WTC11 (cell line): Measurements from ENCODE around the gene RBM26.

Experiments
- CREB1 ChIP-seq: sonication (generic); formaldehyde crosslinking; IDR thresholded peaks from 2 replicates; pipeline ENCODE4 v1.8.0; 2023; ENCODE audit warnings: mild to moderate bottlenecking, missing genetic modification reagents
- ESRRA ChIP-seq: sonication (generic); formaldehyde crosslinking; IDR thresholded peaks from 2 replicates; pipeline ENCODE4 v1.8.1; 2022; ENCODE audit warnings: mild to moderate bottlenecking, missing genetic modification reagents, borderline replicate concordance
- KAT7 ChIP-seq: sonication (generic); formaldehyde crosslinking; IDR thresholded peaks from 2 replicates; pipeline ENCODE4 v1.8.1; 2023; ENCODE audit warnings: missing genetic modification reagents, mild to moderate bottlenecking, borderline replicate concordance
- NR3C1 ChIP-seq: sonication (generic); formaldehyde crosslinking; conservative IDR thresholded peaks from 2 replicates; pipeline ENCODE4 v1.8.1; 2023; ENCODE audit warnings: low read depth, mild to moderate bottlenecking, missing genetic modification reagents
- TCF7 ChIP-seq: sonication (generic); formaldehyde crosslinking; IDR thresholded peaks from 2 replicates; pipeline ENCODE4 v1.8.0; 2022; ENCODE audit warnings: mild to moderate bottlenecking, low read depth, missing genetic modification reagents, moderate library complexity
- TEAD4 ChIP-seq: sonication (generic); formaldehyde crosslinking; IDR thresholded peaks from 2 replicates; pipeline ENCODE4 v1.8.0; 2022; ENCODE audit warnings: mild to moderate bottlenecking, missing genetic modification reagents
- ZNF138 ChIP-seq: sonication (generic); formaldehyde crosslinking; conservative IDR thresholded peaks from 2 replicates; pipeline ENCODE4 v1.8.1; 2022; ENCODE audit warnings: mild to moderate bottlenecking, moderate library complexity, missing genetic modification reagents
- TF ChIP-seq, protein P1 (sequence below): sonication (generic); formaldehyde crosslinking; IDR thresholded peaks from 2 replicates; pipeline ENCODE4 v1.8.0; 2022; ENCODE audit warnings: mild to moderate bottlenecking, missing genetic modification reagents
- TF ChIP-seq, protein P2 (sequence below): sonication (generic); formaldehyde crosslinking; IDR thresholded peaks from 2 replicates; pipeline ENCODE4 v1.8.1; 2023; ENCODE audit warnings: mild to moderate bottlenecking, missing genetic modification reagents
- TF ChIP-seq, protein P3 (sequence below): fragments of 200-600 bp; IDR thresholded peaks from 2 replicates; pipeline ENCODE4 v1.8.0; 2022; ENCODE audit warnings: antibody characterized with exemption
- TF ChIP-seq, protein P4 (sequence below): sonication (generic); formaldehyde crosslinking; IDR thresholded peaks from 2 replicates; pipeline ENCODE4 v1.8.1; 2022; ENCODE audit warnings: missing genetic modification reagents, borderline replicate concordance
- TF ChIP-seq, protein P5 (sequence below): sonication (generic); formaldehyde crosslinking; IDR thresholded peaks from 2 replicates; pipeline ENCODE4 v1.8.1; 2023; ENCODE audit warnings: mild to moderate bottlenecking, missing genetic modification reagents, moderate library complexity
- TF ChIP-seq, protein P6 (sequence below): sonication (generic); formaldehyde crosslinking; IDR thresholded peaks from 2 replicates; pipeline ENCODE4 v1.8.1; 2022; ENCODE audit warnings: low read depth, mild to moderate bottlenecking, moderate library complexity, missing genetic modification reagents, borderline replicate concordance

DNA sequence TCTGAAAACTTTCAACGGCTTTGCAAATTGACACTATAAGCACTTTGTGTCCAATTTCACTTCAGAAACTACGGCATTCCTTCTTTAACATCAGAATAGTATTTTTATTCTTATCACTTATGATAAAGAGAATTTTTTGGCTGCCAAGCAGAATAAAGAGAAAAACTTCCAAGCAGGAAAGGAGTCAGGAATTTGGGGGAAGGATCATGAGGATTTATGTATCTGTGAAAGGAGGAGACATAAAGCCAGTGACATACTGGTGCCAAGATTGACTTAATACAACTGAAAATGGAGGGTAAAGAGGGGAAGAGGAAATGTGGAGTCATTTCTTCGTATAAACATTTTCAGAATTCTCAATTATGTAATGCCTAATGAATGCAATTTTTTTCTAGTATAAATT, 94.7 kb downstream of the RBM26 start:
- TF ChIP-seq CREB1, result no peak
- TF ChIP-seq ZNF138, result no peak
- TF ChIP-seq, protein P1, sequence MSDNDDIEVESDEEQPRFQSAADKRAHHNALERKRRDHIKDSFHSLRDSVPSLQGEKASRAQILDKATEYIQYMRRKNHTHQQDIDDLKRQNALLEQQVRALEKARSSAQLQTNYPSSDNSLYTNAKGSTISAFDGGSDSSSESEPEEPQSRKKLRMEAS (CRISPR knock-in tag), result no peak
- TF ChIP-seq, protein P2, sequence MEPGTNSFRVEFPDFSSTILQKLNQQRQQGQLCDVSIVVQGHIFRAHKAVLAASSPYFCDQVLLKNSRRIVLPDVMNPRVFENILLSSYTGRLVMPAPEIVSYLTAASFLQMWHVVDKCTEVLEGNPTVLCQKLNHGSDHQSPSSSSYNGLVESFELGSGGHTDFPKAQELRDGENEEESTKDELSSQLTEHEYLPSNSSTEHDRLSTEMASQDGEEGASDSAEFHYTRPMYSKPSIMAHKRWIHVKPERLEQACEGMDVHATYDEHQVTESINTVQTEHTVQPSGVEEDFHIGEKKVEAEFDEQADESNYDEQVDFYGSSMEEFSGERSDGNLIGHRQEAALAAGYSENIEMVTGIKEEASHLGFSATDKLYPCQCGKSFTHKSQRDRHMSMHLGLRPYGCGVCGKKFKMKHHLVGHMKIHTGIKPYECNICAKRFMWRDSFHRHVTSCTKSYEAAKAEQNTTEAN (CRISPR knock-in tag), result no peak
- no peak for TF ChIP-seq ESRRA
- TF ChIP-seq, protein P3, sequence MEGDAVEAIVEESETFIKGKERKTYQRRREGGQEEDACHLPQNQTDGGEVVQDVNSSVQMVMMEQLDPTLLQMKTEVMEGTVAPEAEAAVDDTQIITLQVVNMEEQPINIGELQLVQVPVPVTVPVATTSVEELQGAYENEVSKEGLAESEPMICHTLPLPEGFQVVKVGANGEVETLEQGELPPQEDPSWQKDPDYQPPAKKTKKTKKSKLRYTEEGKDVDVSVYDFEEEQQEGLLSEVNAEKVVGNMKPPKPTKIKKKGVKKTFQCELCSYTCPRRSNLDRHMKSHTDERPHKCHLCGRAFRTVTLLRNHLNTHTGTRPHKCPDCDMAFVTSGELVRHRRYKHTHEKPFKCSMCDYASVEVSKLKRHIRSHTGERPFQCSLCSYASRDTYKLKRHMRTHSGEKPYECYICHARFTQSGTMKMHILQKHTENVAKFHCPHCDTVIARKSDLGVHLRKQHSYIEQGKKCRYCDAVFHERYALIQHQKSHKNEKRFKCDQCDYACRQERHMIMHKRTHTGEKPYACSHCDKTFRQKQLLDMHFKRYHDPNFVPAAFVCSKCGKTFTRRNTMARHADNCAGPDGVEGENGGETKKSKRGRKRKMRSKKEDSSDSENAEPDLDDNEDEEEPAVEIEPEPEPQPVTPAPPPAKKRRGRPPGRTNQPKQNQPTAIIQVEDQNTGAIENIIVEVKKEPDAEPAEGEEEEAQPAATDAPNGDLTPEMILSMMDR, result no peak
- TF ChIP-seq TEAD4, result no peak
- TF ChIP-seq, protein P4, sequence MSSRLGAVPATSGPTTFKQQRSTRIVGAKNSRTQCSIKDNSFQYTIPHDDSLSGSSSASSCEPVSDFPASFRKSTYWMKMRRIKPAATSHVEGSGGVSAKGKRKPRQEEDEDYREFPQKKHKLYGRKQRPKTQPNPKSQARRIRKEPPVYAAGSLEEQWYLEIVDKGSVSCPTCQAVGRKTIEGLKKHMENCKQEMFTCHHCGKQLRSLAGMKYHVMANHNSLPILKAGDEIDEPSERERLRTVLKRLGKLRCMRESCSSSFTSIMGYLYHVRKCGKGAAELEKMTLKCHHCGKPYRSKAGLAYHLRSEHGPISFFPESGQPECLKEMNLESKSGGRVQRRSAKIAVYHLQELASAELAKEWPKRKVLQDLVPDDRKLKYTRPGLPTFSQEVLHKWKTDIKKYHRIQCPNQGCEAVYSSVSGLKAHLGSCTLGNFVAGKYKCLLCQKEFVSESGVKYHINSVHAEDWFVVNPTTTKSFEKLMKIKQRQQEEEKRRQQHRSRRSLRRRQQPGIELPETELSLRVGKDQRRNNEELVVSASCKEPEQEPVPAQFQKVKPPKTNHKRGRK (CRISPR knock-in tag), result no peak
- TF ChIP-seq, protein P5, sequence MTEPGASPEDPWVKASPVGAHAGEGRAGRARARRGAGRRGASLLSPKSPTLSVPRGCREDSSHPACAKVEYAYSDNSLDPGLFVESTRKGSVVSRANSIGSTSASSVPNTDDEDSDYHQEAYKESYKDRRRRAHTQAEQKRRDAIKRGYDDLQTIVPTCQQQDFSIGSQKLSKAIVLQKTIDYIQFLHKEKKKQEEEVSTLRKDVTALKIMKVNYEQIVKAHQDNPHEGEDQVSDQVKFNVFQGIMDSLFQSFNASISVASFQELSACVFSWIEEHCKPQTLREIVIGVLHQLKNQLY (CRISPR knock-in tag), result no peak
- no peak for TF ChIP-seq TCF7
- TF ChIP-seq NR3C1 (CRISPR knock-in tag), result no peak
- TF ChIP-seq KAT7 (CRISPR knock-in tag), result no peak
- TF ChIP-seq, protein P6, sequence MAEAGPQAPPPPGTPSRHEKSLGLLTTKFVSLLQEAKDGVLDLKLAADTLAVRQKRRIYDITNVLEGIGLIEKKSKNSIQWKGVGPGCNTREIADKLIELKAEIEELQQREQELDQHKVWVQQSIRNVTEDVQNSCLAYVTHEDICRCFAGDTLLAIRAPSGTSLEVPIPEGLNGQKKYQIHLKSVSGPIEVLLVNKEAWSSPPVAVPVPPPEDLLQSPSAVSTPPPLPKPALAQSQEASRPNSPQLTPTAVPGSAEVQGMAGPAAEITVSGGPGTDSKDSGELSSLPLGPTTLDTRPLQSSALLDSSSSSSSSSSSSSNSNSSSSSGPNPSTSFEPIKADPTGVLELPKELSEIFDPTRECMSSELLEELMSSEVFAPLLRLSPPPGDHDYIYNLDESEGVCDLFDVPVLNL (CRISPR knock-in tag), result no peak
